ENCODE measurements around the gene CACNA2D3.

The CACNA2D3 gene

GRCh38 chr3:54349691-54350090, 227.3 kb downstream of the CACNA2D3 start:
- H3K9me3 ChIP-seq (ENCODE audit: control insufficient read depth, insufficient read depth, low read length), result no peaks in the 10 kb centered on the region
- H3K36me3 ChIP-seq (ENCODE audit: control insufficient read depth, insufficient read depth, low read length), result no peaks in the 10 kb centered on the region
- H3K27me3 ChIP-seq (ENCODE audit: control insufficient read depth, insufficient read depth, low read length), result no peaks in the 10 kb centered on the region
- peaks cover 14% of the 10 kb centered on the region for H3K4me1 ChIP-seq (ENCODE audit: control insufficient read depth, insufficient read depth, low read length)
- H3K4me3 ChIP-seq (ENCODE audit: low read depth, low read length), result no peak overlapping the region
- no peak overlapping the region for H3K9ac ChIP-seq (ENCODE audit: low read depth, low read length)

GRCh38 chr3:54353546-54353945, 231.2 kb downstream of the CACNA2D3 start:
- no peaks in the 10 kb centered on the region for H3K36me3 ChIP-seq (ENCODE audit: control insufficient read depth, insufficient read depth, low read length)
- no peak overlapping the region for H3K9ac ChIP-seq (ENCODE audit: low read depth, low read length)
- no peaks in the 10 kb centered on the region for H3K4me1 ChIP-seq (ENCODE audit: control insufficient read depth, insufficient read depth, low read length)
- H3K27me3 ChIP-seq (ENCODE audit: control insufficient read depth, insufficient read depth, low read length), result no peaks in the 10 kb centered on the region
- no peak overlapping the region for H3K4me3 ChIP-seq (ENCODE audit: low read depth, low read length)
- no peaks in the 10 kb centered on the region for H3K9me3 ChIP-seq (ENCODE audit: control insufficient read depth, insufficient read depth, low read length)

GRCh38 chr3:54353946-54354345, 231.6 kb downstream of the CACNA2D3 start:
- Histone ChIP-seq H3K4me1 (ENCODE audit: control insufficient read depth, insufficient read depth, low read length) (no peaks in the 10 kb centered on the region), H3K9me3 (ENCODE audit: control insufficient read depth, insufficient read depth, low read length) (no peaks in the 10 kb centered on the region), H3K4me3 (ENCODE audit: low read depth, low read length) (no peak overlapping the region), H3K9ac (ENCODE audit: low read depth, low read length) (no peak overlapping the region), H3K36me3 (ENCODE audit: control insufficient read depth, insufficient read depth, low read length) (no peaks in the 10 kb centered on the region), H3K27me3 (ENCODE audit: control insufficient read depth, insufficient read depth, low read length) (no peaks in the 10 kb centered on the region)

- Histone ChIP-seq H3K4me1 (ENCODE audit: control insufficient read depth, insufficient read depth, low read length) (no peaks in the 10 kb centered on the region), H3K27me3 (ENCODE audit: control insufficient read depth, insufficient read depth, low read length) (no peaks in the 10 kb centered on the region), H3K9me3 (ENCODE audit: control insufficient read depth, insufficient read depth, low read length) (no peaks in the 10 kb centered on the region), H3K9ac (ENCODE audit: low read depth, low read length) (no peak overlapping the region), H3K4me3 (ENCODE audit: low read depth, low read length) (no peak overlapping the region), H3K36me3 (ENCODE audit: control insufficient read depth, insufficient read depth, low read length) (no peaks in the 10 kb centered on the region)
Measured at GRCh38 chr3:54355800-54356199, 233.4 kb downstream of the CACNA2D3 start.

- no peaks in the 10 kb centered on the region for H3K4me1 ChIP-seq (ENCODE audit: control insufficient read depth, insufficient read depth, low read length)
- H3K4me3 ChIP-seq (ENCODE audit: low read depth, low read length), result no peak overlapping the region
- H3K36me3 ChIP-seq (ENCODE audit: control insufficient read depth, insufficient read depth, low read length), result no peaks in the 10 kb centered on the region
- no peaks in the 10 kb centered on the region for H3K27me3 ChIP-seq (ENCODE audit: control insufficient read depth, insufficient read depth, low read length)
- no peak overlapping the region for H3K9ac ChIP-seq (ENCODE audit: low read depth, low read length)
- H3K9me3 ChIP-seq (ENCODE audit: control insufficient read depth, insufficient read depth, low read length), result no peaks in the 10 kb centered on the region
Measured at GRCh38 chr3:54356261-54357045, 234.1 kb downstream of the CACNA2D3 start.

- H3K4me1 ChIP-seq (ENCODE audit: control insufficient read depth, insufficient read depth, low read length), result no peaks in the 10 kb centered on the region
- H3K9me3 ChIP-seq (ENCODE audit: control insufficient read depth, insufficient read depth, low read length), result no peaks in the 10 kb centered on the region
- H3K27me3 ChIP-seq (ENCODE audit: control insufficient read depth, insufficient read depth, low read length), result no peaks in the 10 kb centered on the region
- no peak overlapping the region for H3K4me3 ChIP-seq (ENCODE audit: low read depth, low read length)
- no peaks in the 10 kb centered on the region for H3K36me3 ChIP-seq (ENCODE audit: control insufficient read depth, insufficient read depth, low read length)
- no peak overlapping the region for H3K9ac ChIP-seq (ENCODE audit: low read depth, low read length)
Measured at GRCh38 chr3:54357301-54357700, 234.9 kb downstream of the CACNA2D3 start.

- no peaks in the 10 kb centered on the region for H3K9me3 ChIP-seq (ENCODE audit: control insufficient read depth, insufficient read depth, low read length)
- H3K36me3 ChIP-seq (ENCODE audit: control insufficient read depth, insufficient read depth, low read length), result no peaks in the 10 kb centered on the region
- no peak overlapping the region for H3K4me3 ChIP-seq (ENCODE audit: low read depth, low read length)
- H3K9ac ChIP-seq (ENCODE audit: low read depth, low read length), result no peak overlapping the region
- H3K27me3 ChIP-seq (ENCODE audit: control insufficient read depth, insufficient read depth, low read length), result no peaks in the 10 kb centered on the region
- H3K4me1 ChIP-seq (ENCODE audit: control insufficient read depth, insufficient read depth, low read length), result no peaks in the 10 kb centered on the region
Measured at GRCh38 chr3:54358316-54358715, 236.0 kb downstream of the CACNA2D3 start.

- Histone ChIP-seq H3K36me3 (ENCODE audit: control insufficient read depth, insufficient read depth, low read length) (no peaks in the 10 kb centered on the region), H3K27me3 (ENCODE audit: control insufficient read depth, insufficient read depth, low read length) (no peaks in the 10 kb centered on the region), H3K9ac (ENCODE audit: low read depth, low read length) (no peak overlapping the region), H3K4me1 (ENCODE audit: control insufficient read depth, insufficient read depth, low read length) (no peaks in the 10 kb centered on the region), H3K9me3 (ENCODE audit: control insufficient read depth, insufficient read depth, low read length) (no peaks in the 10 kb centered on the region), H3K4me3 (ENCODE audit: low read depth, low read length) (no peak overlapping the region)
Measured at GRCh38 chr3:54358969-54359694, 236.8 kb downstream of the CACNA2D3 start.

- Histone ChIP-seq H3K9me3 (ENCODE audit: control insufficient read depth, insufficient read depth, low read length) (no peaks in the 10 kb centered on the region), H3K36me3 (ENCODE audit: control insufficient read depth, insufficient read depth, low read length) (no peaks in the 10 kb centered on the region), H3K27me3 (ENCODE audit: control insufficient read depth, insufficient read depth, low read length) (no peaks in the 10 kb centered on the region), H3K4me1 (ENCODE audit: control insufficient read depth, insufficient read depth, low read length) (no peaks in the 10 kb centered on the region), H3K4me3 (ENCODE audit: low read depth, low read length) (no peak overlapping the region), H3K9ac (ENCODE audit: low read depth, low read length) (no peak overlapping the region)
Measured at GRCh38 chr3:54360320-54360719, 238.0 kb downstream of the CACNA2D3 start.

- Histone ChIP-seq H3K9ac (ENCODE audit: low read depth, low read length) (no peak overlapping the region), H3K4me1 (ENCODE audit: control insufficient read depth, insufficient read depth, low read length) (no peaks in the 10 kb centered on the region), H3K36me3 (ENCODE audit: control insufficient read depth, insufficient read depth, low read length) (no peaks in the 10 kb centered on the region), H3K4me3 (ENCODE audit: low read depth, low read length) (no peak overlapping the region), H3K9me3 (ENCODE audit: control insufficient read depth, insufficient read depth, low read length) (no peaks in the 10 kb centered on the region), H3K27me3 (ENCODE audit: control insufficient read depth, insufficient read depth, low read length) (no peaks in the 10 kb centered on the region)
Measured at GRCh38 chr3:54361746-54362283, 239.5 kb downstream of the CACNA2D3 start.

- Histone ChIP-seq H3K36me3 (ENCODE audit: control insufficient read depth, insufficient read depth, low read length) (no peaks in the 10 kb centered on the region), H3K9ac (ENCODE audit: low read depth, low read length) (no peak overlapping the region), H3K27me3 (ENCODE audit: control insufficient read depth, insufficient read depth, low read length) (no peaks in the 10 kb centered on the region), H3K4me3 (ENCODE audit: low read depth, low read length) (no peak overlapping the region), H3K4me1 (ENCODE audit: control insufficient read depth, insufficient read depth, low read length) (no peaks in the 10 kb centered on the region), H3K9me3 (ENCODE audit: control insufficient read depth, insufficient read depth, low read length) (no peaks in the 10 kb centered on the region)
Measured at GRCh38 chr3:54366007-54366750, 243.8 kb downstream of the CACNA2D3 start.

Measured in iPS-15b (cell line).